ENCODE results near the gene TAGLN.

DNA sequence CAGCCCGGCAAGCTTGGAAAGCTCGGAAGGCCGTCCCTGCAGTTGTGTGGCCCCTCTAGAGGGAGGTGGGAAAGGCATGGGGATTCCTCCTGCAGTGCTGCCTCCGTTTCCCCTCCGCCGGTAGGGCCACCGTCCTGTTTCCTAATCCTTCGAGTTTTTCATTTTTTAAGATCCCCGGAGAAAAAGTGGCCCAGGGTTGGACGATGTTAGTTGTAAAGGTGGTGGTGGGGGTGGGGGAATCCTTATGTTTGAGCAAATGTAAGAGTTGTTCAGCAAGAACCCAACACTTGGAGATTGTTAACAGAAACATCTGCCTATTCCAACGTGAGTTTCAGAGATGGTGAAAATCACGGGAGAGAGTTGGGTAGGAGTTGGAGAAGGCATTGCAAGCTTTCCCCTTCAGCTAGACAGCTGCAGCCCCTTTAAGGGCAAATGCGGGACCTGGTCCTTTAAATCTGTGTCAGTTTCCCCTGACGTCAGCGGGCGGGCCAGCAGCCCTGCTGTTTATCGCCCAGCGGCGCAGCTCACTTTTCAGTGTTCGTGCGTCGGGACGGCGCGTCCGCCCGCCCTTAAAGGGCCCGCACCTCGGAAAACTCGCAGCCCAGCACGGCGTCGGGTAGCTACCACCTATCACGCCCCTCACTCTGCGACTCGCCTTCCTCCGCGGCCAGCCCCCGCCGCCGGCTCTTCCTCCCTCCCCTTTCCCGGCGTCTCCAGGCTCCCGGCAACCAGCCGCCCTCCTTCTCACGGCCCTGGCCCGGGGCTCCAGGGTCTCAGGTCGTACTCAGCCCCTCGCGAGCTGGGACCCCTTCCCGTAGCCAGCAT, 20.7 kb upstream of the TAGLN start, which contains the start of gene SIDT2:
- TF ChIP-seq, protein P1, sequence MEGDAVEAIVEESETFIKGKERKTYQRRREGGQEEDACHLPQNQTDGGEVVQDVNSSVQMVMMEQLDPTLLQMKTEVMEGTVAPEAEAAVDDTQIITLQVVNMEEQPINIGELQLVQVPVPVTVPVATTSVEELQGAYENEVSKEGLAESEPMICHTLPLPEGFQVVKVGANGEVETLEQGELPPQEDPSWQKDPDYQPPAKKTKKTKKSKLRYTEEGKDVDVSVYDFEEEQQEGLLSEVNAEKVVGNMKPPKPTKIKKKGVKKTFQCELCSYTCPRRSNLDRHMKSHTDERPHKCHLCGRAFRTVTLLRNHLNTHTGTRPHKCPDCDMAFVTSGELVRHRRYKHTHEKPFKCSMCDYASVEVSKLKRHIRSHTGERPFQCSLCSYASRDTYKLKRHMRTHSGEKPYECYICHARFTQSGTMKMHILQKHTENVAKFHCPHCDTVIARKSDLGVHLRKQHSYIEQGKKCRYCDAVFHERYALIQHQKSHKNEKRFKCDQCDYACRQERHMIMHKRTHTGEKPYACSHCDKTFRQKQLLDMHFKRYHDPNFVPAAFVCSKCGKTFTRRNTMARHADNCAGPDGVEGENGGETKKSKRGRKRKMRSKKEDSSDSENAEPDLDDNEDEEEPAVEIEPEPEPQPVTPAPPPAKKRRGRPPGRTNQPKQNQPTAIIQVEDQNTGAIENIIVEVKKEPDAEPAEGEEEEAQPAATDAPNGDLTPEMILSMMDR (IDR thresholded peaks at IDR 0.05; ENCODE audit: borderline replicate concordance, extremely low read depth, low read length, poor library complexity, severe bottlenecking) = no peak
- no peak for TF ChIP-seq EZH2 (IDR thresholded peaks at IDR 0.05; ENCODE audit: borderline replicate concordance, low read depth, low read length, severe bottlenecking)
